Stimulated activated CD4-positive, alpha-beta T cell treated with anti-CD3 and anti-CD28 coated beads, Interleukin-1b, Interleukin-23, amount 100 ng/mL, for 24 hours (primary cell): ENCODE measurements around the gene ZNF883.

Experiments used
- DNase-seq, 4 experiments: peaks; one replicate each; pipeline ENCODE4 v3.0.0-alpha.2; 2020; ENCODE audit warnings: low read depth in 4 of 4, low spot score in 1 of 4

The ZNF883 gene

DNA sequence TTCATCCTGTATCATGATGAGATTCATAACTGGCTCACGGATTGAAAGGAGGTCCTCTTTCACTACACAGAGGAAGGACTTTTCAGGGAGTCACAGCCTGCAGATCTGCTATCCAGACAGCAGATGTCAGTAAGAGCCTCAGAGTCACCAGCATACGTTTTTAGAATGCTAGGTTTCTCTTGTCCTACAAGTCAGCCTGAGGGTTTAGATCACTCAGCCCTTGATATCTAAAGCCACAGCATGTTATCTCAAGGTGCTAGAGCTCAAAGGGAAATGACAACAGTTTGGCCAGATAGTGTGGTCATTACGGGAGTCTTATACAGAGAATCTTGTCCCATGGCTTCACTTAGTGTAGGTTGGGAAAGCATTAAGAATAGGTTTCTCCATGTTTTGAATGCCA lies 90.4 kb downstream of the ZNF883 start:
- no peak for DNase-seq

DNA sequence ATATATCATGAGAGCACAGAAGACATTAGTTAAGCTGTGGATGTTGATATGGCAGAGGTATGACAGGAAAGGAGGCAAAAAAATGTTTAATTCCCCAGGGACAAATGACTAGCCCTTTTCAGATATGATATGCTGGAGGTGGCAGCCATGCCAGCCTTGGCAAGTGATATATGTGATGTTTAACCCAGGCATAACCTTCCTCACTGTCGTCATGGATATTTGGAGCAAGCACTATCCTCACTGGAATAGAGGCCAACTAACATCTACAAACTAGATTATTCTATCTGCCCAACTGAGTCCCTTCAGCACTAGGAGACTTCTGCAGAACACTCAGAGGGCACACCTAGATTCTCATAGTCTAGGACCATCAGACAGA lies 94.0 kb downstream of the ZNF883 start:
- DNase-seq: no peak

DNA sequence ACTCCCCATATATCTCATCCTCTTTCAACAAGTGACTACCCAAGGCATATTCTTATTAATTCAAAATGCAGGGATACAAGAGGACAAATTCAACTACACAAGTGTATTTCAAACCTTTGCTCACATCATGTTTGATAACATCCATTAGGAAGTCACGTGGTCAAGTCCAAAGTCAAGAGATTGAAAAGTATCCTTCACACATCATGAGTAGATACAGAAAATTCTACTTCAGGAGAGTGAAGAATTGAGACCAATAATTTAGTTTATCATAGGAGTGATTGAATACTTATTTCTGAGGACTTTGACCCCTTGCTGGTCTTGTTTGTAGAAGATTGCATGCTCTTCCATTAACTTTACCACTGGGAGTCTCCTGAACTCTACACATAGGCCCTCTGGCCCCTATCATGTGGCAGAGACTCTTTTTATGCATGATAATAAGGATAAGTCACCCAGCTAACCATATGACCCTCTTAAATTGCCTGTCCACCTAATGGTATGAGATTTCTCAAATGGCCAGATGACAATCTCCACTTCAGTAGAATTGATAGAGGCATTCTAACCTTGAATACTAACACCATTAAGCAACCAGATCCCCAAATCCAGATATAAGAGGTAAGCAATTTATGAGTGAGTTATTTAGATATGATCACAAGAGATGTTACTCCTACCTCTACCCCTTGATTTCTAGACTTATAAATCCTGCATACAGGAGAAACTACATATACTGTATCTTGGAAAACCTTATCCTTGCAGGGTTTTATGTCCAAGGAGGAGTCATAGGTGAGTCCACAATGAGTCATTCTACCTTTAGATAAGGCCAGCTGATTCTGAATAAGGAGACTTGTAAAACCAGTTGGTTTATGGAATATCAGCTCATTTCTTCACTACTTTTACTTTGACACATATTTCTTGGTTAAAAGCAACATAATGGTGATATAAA lies 94.7 kb downstream of the ZNF883 start:
- DNase-seq: no peak

- DNase-seq: no peak
Observed at GRCh38 chr9:112914524-112914923, 97.5 kb downstream of the ZNF883 start.

DNA sequence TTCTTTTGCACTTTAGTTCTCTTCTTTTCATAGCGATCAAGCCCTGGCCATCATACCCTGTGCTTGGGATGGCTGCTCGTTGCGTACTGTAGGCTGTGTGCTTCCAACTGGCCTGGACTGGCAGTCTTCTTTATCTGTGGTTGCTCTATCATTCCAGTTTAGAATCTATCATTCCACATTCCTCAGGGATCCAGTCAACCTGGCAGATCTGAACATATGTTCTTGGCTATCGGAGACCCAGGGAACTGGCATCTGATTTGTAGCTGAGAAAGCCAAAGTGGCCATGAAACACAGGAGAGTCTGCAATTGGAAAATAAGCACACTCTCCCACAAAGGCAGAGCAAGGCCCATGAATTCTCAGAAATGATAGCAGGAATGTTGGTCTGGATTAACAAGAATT lies 98.7 kb downstream of the ZNF883 start:
- DNase-seq: no peak

DNA sequence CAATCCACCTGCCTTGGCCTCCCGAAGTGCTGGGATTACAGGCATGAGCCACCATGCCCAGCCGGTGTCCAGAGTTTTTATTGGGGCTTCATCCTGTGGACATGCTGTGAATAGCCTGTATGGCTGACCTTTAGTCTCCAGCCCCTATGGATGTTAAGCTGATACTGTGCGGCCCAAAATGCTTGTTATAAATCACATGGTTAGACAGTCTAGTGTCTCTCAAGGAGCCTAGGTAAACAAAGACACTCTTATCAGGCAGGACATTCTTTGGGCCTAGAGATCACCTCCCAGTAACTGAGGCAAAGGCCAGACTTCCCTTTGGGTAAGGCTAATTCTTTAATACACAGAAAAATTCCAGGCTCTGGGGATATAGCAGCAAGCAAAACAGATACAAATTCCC lies 99.4 kb downstream of the ZNF883 start:
- no peak for DNase-seq

- DNase-seq: no peak
Observed at GRCh38 chr9:112911736-112912135, 100.3 kb downstream of the ZNF883 start.
